Activated naive CD8-positive, alpha-beta T cell treated with anti-CD3 and anti-CD28 coated beads, Interleukin-2, amount 50 U/mL, for 24 hours (primary cell): Measurements from ENCODE around the gene ITGA2B.

ENCODE experiments used
- ATAC-seq: fragments of 150-1000 bp; cut with Tn5 transposase; one replicate; pipeline ENCODE4 v1.10.0; 2021
- DNase-seq: peaks from one replicate; pipeline ENCODE4 v3.0.0; 2021
- H3K27ac Mint-ChIP-seq: one replicate; pipeline ENCODE4 v1.8.0; 2021; ENCODE audit warnings: mild to moderate bottlenecking, mixed read lengths
- H3K27me3 Mint-ChIP-seq: one replicate; pipeline ENCODE4 v1.8.0; 2021; ENCODE audit warnings: mixed read lengths
- H3K36me3 Mint-ChIP-seq: one replicate; pipeline ENCODE4 v1.8.0; 2021; ENCODE audit warnings: low read depth, mixed read lengths
- H3K4me1 Mint-ChIP-seq: one replicate; pipeline ENCODE4 v1.8.0; 2021; ENCODE audit warnings: mixed read lengths
- H3K4me3 Mint-ChIP-seq: one replicate; pipeline ENCODE4 v1.8.0; 2021; ENCODE audit warnings: mild to moderate bottlenecking, moderate library complexity, mixed read lengths
- H3K9me3 Mint-ChIP-seq: one replicate; pipeline ENCODE4 v1.8.0; 2021; ENCODE audit warnings: mixed read lengths

ITGA2B gene

GRCh38 chr17:44326861-44327444 lies 62.5 kb downstream of the ITGA2B start:
- peak overlapping the region; percentile 87 for H3K4me3 Mint-ChIP-seq
- peaks cover 40% of the 10 kb centered on the region for H3K4me1 Mint-ChIP-seq
- peak; percentile 89 for DNase-seq
- ATAC-seq, result peak; percentile 75
- H3K27me3 Mint-ChIP-seq, result no peaks in the 10 kb centered on the region
- H3K36me3 Mint-ChIP-seq, result peaks cover 4% of the 10 kb centered on the region
- peak overlapping the region; percentile 84 for H3K27ac Mint-ChIP-seq
- no peaks in the 10 kb centered on the region for H3K9me3 Mint-ChIP-seq

- H3K36me3 Mint-ChIP-seq, result peaks cover 6% of the 10 kb centered on the region
- DNase-seq (peak; percentile 97), ATAC-seq (peak; percentile 79)
- no peaks in the 10 kb centered on the region for H3K27me3 Mint-ChIP-seq
- H3K4me1 Mint-ChIP-seq, result peaks cover 32% of the 10 kb centered on the region
- H3K27ac Mint-ChIP-seq, result peak within 1 kb of the TSS; percentile 88
- no peaks in the 10 kb centered on the region for H3K9me3 Mint-ChIP-seq
- H3K4me3 Mint-ChIP-seq, result peak within 1 kb of the TSS; percentile 87
Observed at GRCh38 chr17:44324571-44325275, 64.7 kb downstream of the ITGA2B start, which contains the start of gene SLC25A39. Gene SLC25A39, minus strand, starts transcription at chr17:44324823. Its CDS starts 1,261 bp downstream, at chr17:44323562.

DNA sequence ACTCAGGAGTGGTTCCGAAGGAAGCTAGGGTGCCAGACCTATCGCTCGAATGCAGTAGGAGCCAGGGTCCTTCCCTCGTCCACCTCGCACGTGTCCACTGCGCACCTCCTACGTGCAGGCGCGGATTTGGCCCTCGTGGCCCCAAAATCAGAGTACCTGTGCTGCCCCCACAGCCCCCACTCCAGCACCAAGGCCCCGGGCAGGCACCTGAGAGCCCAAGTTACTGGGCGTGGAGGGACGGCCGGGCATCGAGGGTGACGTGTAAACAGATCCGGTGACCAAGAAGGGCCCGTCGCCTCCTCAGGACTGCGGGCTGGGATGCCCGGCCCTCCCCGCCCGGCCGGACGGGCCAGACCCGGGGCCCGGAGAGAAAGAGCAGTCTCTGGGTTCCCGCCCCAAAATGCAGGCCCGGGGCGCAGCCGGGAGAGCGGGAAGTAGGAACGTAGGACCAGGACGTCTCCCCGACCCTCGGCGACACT lies 65.3 kb downstream of the ITGA2B start:
- DNase-seq (no peak), ATAC-seq (no peak)
- Mint-ChIP-seq H3K27me3 (no peaks in the 10 kb centered on the region), H3K4me1 (peaks cover 32% of the 10 kb centered on the region), H3K36me3 (peaks cover 9% of the 10 kb centered on the region), H3K4me3 (peak overlapping the region; percentile 83), H3K27ac (peak overlapping the region; percentile 73), H3K9me3 (no peaks in the 10 kb centered on the region)

DNA sequence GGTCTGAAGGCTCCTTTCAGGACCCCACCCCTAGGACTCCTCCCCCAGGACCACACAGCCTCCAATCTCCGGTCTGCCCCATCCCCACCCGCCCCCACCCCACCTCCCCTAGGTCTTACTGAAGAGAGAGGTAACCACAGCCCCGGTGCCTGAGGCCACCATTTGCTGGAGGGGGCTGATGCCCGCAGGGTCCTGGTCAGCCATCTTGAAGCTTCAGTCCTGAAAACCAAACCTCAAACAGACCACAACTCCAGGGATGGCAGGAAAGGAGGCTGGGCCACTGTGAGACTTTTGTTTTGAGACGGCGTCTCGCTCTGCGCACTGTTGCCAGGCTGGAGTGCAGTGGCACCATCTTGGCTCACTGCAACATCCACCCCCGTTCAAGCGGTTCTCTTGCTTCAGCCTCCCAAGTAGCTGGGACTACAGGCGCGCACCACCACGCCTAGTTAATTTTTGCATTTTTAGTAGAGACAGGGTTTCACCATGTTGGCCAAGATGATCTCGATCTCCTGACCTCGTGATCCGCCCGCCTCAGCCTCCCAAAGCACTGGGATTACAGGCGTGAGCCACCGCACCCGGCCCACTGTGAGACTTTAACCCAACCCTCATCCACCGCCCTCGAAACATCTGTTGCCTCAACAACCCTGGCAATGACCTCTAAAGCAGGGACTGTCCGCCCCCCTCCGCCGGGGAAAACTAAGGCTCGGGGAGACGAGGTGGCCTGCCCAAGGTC lies 65.9 kb downstream of the ITGA2B start:
- ATAC-seq (no peak), DNase-seq (no peak)
- H3K27ac Mint-ChIP-seq, result peak overlapping the region; percentile 73
- H3K27me3 Mint-ChIP-seq, result no peaks in the 10 kb centered on the region
- peaks cover 32% of the 10 kb centered on the region for H3K4me1 Mint-ChIP-seq
- peak overlapping the region; percentile 83 for H3K4me3 Mint-ChIP-seq
- H3K9me3 Mint-ChIP-seq, result no peaks in the 10 kb centered on the region
- H3K36me3 Mint-ChIP-seq, result peaks cover 9% of the 10 kb centered on the region

DNA sequence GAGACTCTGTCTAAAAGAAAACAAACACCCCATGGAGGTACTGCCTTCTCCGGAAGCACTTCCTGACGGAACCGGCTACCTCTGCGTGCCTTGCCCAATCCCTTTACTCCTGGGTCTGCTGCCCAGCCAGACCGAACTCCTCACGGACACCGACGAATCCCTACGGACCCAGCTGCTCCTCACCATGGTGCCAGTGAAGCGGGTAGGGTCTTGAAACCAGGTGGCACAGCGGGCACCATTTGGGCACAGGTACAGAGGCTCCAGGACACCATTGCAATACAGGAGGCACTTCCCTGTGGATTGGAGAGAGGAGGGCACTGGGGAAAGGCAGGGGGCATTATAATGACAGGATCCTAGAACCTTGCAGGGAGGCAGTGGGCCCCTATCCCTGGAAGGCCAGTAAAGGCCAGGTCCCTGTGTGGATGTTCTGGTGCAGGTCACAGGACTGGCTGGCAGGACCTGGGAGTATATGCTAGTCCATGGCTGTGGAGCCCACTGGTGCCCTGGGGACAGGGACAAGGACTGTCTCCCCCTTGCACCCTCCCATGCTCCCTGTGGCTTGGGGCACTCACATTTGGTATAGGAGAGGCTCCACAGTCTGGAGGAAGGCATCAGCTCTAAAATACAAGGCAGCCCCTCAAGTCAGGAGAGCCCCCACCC lies 67.1 kb downstream of the ITGA2B start:
- Mint-ChIP-seq H3K9me3 (no peaks in the 10 kb centered on the region), H3K4me1 (peaks cover 29% of the 10 kb centered on the region), H3K27me3 (peaks cover 3% of the 10 kb centered on the region), H3K36me3 (peaks cover 9% of the 10 kb centered on the region), H3K27ac (no peak overlapping the region), H3K4me3 (no peak overlapping the region)
- no peak for DNase-seq
- no peak for ATAC-seq
